Osteoblast (primary cell): ENCODE data around the gene XRCC3. TPM values are rescaled to one million over a fixed set of nuclear protein-coding genes. Genes with fewer than 3 reads are reported as not detected.

Experiments used
- DNase-seq: peaks from one replicate; pipeline ENCODE4 v3.0.0; 2011; ENCODE audit warnings: low spot score, mixed read lengths; ENCODE audit not compliant: insufficient read length; ENCODE audit errors: missing footprints
- H2AFZ ChIP-seq: 2 replicates; pipeline ENCODE4 v1.6.0; 2011; ENCODE audit warnings: mild to moderate bottlenecking, low read length
- H3K27ac ChIP-seq: 2 replicates; pipeline ENCODE4 v1.5.1; 2011; ENCODE audit warnings: mild to moderate bottlenecking, low read depth, low read length, moderate library complexity
- H3K27me3 ChIP-seq: 2 replicates; pipeline ENCODE4 v1.6.0; 2012; ENCODE audit warnings: mild to moderate bottlenecking, control low read depth, inconsistent platforms, low read length, moderate library complexity; ENCODE audit not compliant: insufficient read depth
- H3K36me3 ChIP-seq: 2 replicates; pipeline ENCODE4 v1.5.1; 2011; ENCODE audit warnings: mild to moderate bottlenecking, low read length, control low read depth, moderate library complexity; ENCODE audit not compliant: insufficient read depth
- H3K4me1 ChIP-seq: 2 replicates; pipeline ENCODE4 v1.5.1; 2011; ENCODE audit warnings: mild to moderate bottlenecking, low read length, control low read depth, moderate library complexity; ENCODE audit not compliant: insufficient read depth
- H3K4me2 ChIP-seq: 2 replicates; pipeline ENCODE4 v1.6.0; 2011; ENCODE audit warnings: mild to moderate bottlenecking, low read length; ENCODE audit not compliant: insufficient read depth
- H3K4me3 ChIP-seq: fragments of 200-600 bp; sonication (generic); 3 replicates; pipeline ENCODE4 v1.5.1; 2012; ENCODE audit warnings: mild to moderate bottlenecking, low read length, inconsistent platforms; ENCODE audit not compliant: insufficient read depth
- H3K79me2 ChIP-seq: 2 replicates; pipeline ENCODE4 v1.6.0; 2012; ENCODE audit warnings: mild to moderate bottlenecking, low read length, control low read depth, inconsistent platforms; ENCODE audit not compliant: insufficient read depth
- H3K9me3 ChIP-seq: 2 replicates; pipeline ENCODE4 v1.5.1; 2011; ENCODE audit warnings: low read depth, low read length, control low read depth
- H4K20me1 ChIP-seq: 2 replicates; pipeline ENCODE4 v1.6.0; 2012; ENCODE audit warnings: mild to moderate bottlenecking, low read length, control low read depth; ENCODE audit not compliant: insufficient read depth
- CTCF ChIP-seq: IDR thresholded peaks from 2 replicates; pipeline ENCODE4 v1.5.1; 2011; ENCODE audit warnings: mild to moderate bottlenecking, low read depth, low read length, moderate library complexity; ENCODE audit errors: extremely low read depth
- total RNA-seq: library from RNA; depleted of rRNA; stranded (reverse); fragments of >200 nt; gene quantifications from 2 replicates; pipeline ENCODE4 v1.2.3, GENCODE V29; 2012

The XRCC3 gene
- total RNA-seq, 1 donor = 4.3 TPM

GRCh38 chr14:103735815-103736545, 20.7 kb upstream of the XRCC3 start:
- no peak for TF ChIP-seq CTCF
- DNase-seq = peak; percentile 22

GRCh38 chr14:103735439-103735814, 20.2 kb upstream of the XRCC3 start:
- H3K27ac ChIP-seq = no peak overlapping the region
- no peaks in the 10 kb centered on the region for H3K4me1 ChIP-seq
- no peak for DNase-seq

More at GRCh38 chr14:103735815-103736545, 20.7 kb upstream of the XRCC3 start:
- Histone ChIP-seq H4K20me1 (no peaks in the 10 kb centered on the region), H3K79me2 (no peaks in the 10 kb centered on the region), H3K4me1 (no peaks in the 10 kb centered on the region), H3K36me3 (peaks cover 13% of the 10 kb centered on the region), H3K27me3 (no peaks in the 10 kb centered on the region), H3K9me3 (no peaks in the 10 kb centered on the region), H3K4me3 (no peak overlapping the region), H2AFZ (no peak overlapping the region), H3K4me2 (no peak overlapping the region), H3K27ac (no peak overlapping the region)

GRCh38 chr14:103735022-103735421, 19.8 kb upstream of the XRCC3 start:
- H3K4me2 ChIP-seq = no peak overlapping the region
- no peak overlapping the region for H2AFZ ChIP-seq
- no peak for TF ChIP-seq CTCF
- no peak overlapping the region for H3K27ac ChIP-seq
- no peaks in the 10 kb centered on the region for H3K27me3 ChIP-seq
- no peaks in the 10 kb centered on the region for H3K9me3 ChIP-seq
- H3K79me2 ChIP-seq = no peaks in the 10 kb centered on the region
- H3K4me3 ChIP-seq = no peak overlapping the region
- H3K4me1 ChIP-seq = no peaks in the 10 kb centered on the region
- H4K20me1 ChIP-seq = peaks cover 3% of the 10 kb centered on the region
- peaks cover 18% of the 10 kb centered on the region for H3K36me3 ChIP-seq
- no peak for DNase-seq

More at GRCh38 chr14:103735439-103735814, 20.2 kb upstream of the XRCC3 start:
- H3K9me3 ChIP-seq = no peaks in the 10 kb centered on the region
- H4K20me1 ChIP-seq = peaks cover 1% of the 10 kb centered on the region
- H3K4me2 ChIP-seq = no peak overlapping the region
- H3K4me3 ChIP-seq = no peak overlapping the region
- no peaks in the 10 kb centered on the region for H3K27me3 ChIP-seq
- TF ChIP-seq CTCF = no peak
- peaks cover 14% of the 10 kb centered on the region for H3K36me3 ChIP-seq
- H3K79me2 ChIP-seq = no peaks in the 10 kb centered on the region
- H2AFZ ChIP-seq = no peak overlapping the region

GRCh38 chr14:103734081-103734888, 19.0 kb upstream of the XRCC3 start:
- Histone ChIP-seq H3K4me3 (no peak overlapping the region), H3K36me3 (peaks cover 26% of the 10 kb centered on the region), H2AFZ (no peak overlapping the region), H3K4me2 (no peak overlapping the region), H3K27me3 (no peaks in the 10 kb centered on the region), H3K79me2 (no peaks in the 10 kb centered on the region), H3K27ac (no peak overlapping the region), H3K4me1 (no peaks in the 10 kb centered on the region), H4K20me1 (peaks cover 3% of the 10 kb centered on the region), H3K9me3 (no peaks in the 10 kb centered on the region)
- TF ChIP-seq CTCF = no peak
- peak; percentile 79 for DNase-seq
